ENCODE measurements around the gene DTX3. TPM values are rescaled to one million over a fixed set of nuclear protein-coding genes. Genes with fewer than 3 reads are reported as not detected.

DTX3 gene
- total and polyA plus RNA-seq, 12 donors, result 16.9 to 58.2 (median 22.2) TPM

DNA sequence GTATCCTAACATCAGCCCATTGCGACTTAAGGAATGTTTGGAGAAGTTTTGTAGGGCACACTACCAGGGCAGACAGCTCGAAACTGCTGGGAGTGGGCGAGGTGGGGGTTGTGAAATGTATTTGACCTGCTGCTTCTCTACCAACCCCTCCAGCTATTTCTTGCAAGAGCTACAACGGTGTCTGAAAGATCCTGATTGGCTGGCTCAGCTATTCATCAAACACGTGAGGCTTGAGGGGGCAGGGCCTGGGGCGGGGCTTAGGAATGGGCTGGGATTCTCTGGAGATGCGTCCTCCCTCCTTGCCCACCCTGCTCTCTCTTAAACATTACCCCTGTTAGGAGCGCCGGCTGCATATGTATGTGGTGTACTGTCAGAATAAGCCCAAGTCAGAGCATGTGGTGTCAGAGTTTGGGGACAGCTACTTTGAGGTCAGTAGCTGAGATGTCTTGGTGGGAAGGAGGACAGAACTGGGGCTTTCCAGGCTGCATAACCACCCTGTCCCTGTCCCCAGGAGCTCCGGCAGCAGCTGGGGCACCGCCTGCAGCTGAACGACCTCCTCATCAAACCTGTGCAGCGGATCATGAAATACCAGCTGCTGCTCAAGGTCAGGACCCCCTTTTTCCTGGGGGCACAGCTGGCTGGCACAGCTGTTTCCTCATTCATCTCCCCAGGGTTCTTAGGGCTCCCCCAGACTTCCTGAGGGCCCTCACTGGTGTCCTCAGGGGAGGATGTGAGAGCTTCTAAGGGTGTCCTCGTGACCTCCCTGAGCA lies 9.7 kb downstream of the DTX3 start:
- Histone ChIP-seq H3K4me3 (peak overlapping the region in 1 of 10 donors; percentile 25), H3K27ac (peak overlapping the region in 3 of 10 donors; percentile 0 to 31 (median 11)), H3K36me3 (peaks cover 0 to 29% (median 6%) of the 10 kb centered on the region in 9 donors), H3K4me1 (peaks cover 0 to 82% (median 33%) of the 10 kb centered on the region in 9 donors), H3K9me3 (no peaks in the 10 kb centered on the region), H3K27me3 (peaks cover 0 to 80% (median under 1%) of the 10 kb centered on the region in 7 donors)
- no peak for ATAC-seq
- intact Hi-C loops (cut with DNase I), result no loop called here
- no peak for TF ChIP-seq CTCF (IDR thresholded peaks at IDR 0.05)
- WGBS, 2 donors, result 62 to 66% methylated on average over 14 of the region's 14 CpGs
- peak; percentile 58 to 75 for DNase-seq

DNA sequence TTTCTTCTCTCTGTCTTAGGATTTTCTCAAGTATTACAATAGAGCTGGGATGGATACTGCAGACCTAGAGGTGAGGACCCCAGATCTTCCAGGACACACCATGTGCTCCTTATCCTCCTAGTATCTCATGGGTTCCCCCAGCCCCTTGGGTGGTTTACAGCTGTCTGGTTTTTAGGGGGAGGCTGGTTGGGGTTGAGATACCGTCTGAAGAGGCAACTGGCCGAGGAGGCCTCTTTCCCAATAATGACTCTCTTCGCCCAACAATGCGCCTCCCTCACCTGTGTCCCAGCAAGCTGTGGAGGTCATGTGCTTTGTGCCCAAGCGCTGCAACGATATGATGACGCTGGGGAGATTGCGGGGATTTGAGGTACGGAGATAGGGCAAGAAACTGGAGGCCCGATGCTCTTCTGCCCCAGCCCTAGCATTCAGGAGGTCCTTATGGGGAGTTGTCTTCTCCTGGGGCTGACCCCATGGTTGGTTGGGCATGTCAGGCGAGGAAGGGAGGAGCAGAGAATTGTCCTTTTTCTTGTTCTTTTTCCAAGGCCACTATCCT lies 10.4 kb downstream of the DTX3 start:
- ATAC-seq (no peak), DNase-seq (no peak)
- Histone ChIP-seq H3K27ac (peak overlapping the region in 4 of 10 donors; percentile 11 to 75 (median 52)), H3K9me3 (no peaks in the 10 kb centered on the region), H3K36me3 (peaks cover 0 to 28% (median 6%) of the 10 kb centered on the region in 9 donors), H3K27me3 (peaks cover 0 to 82% (median 7%) of the 10 kb centered on the region in 7 donors), H3K4me3 (peak overlapping the region in 2 of 10 donors; percentile 25 to 54), H3K4me1 (peaks cover 0 to 80% (median 33%) of the 10 kb centered on the region in 9 donors)
- TF ChIP-seq CTCF (IDR thresholded peaks at IDR 0.05), result no peak
- intact Hi-C loops (cut with DNase I), result no loop called here
- WGBS, 2 donors, result 84 to 86% methylated on average over 11 of the region's 11 CpGs

- Histone ChIP-seq H3K27ac (peak overlapping the region in 5 of 10 donors; percentile 35 to 75 (median 61)), H3K4me1 (peaks cover under 1 to 79% (median 30%) of the 10 kb centered on the region in 9 donors), H3K4me3 (peak overlapping the region in 7 of 10 donors; percentile 14 to 60 (median 38)), H3K9me3 (no peaks in the 10 kb centered on the region), H3K27me3 (peaks cover 2 to 82% (median 14%) of the 10 kb centered on the region in 7 donors), H3K36me3 (peaks cover 0 to 28% (median 6%) of the 10 kb centered on the region in 9 donors)
- intact Hi-C loops (cut with DNase I), result no loop called here
- WGBS, 2 donors, result 76 to 84% methylated on average over 5 of the region's 5 CpGs
- DNase-seq, result no peak
- no peak for ATAC-seq
- TF ChIP-seq CTCF (IDR thresholded peaks at IDR 0.05), result no peak
These were observed 11.0 kb downstream of the DTX3 start for GRCh38 chr12:57615637-57616036.

GRCh38 chr12:57616383-57617101 lies 11.9 kb downstream of the DTX3 start:
- Histone ChIP-seq H3K36me3 (peaks cover 0 to 28% (median 6%) of the 10 kb centered on the region in 9 donors), H3K4me3 (peak overlapping the region in 9 of 10 donors; percentile 14 to 60 (median 32)), H3K9me3 (no peaks in the 10 kb centered on the region), H3K27me3 (peaks cover 11 to 82% (median 23%) of the 10 kb centered on the region in 7 donors), H3K4me1 (peaks cover 7 to 82% (median 30%) of the 10 kb centered on the region in 9 donors), H3K27ac (peak overlapping the region in 6 of 10 donors; percentile 61 to 81 (median 70))
- intact Hi-C loops (cut with DNase I), result no loop called here
- no peak for TF ChIP-seq CTCF (IDR thresholded peaks at IDR 0.05)
- 71 to 77% methylated on average over 3 of the region's 3 CpGs for WGBS, 2 donors
- ATAC-seq, result no peak
- DNase-seq, result no peak

Measured in heart right ventricle (tissue), 16 donors.